K562 (cell line): ENCODE measurements around the gene EHD3. TPM values are rescaled to one million over a fixed set of nuclear protein-coding genes. Genes with fewer than 3 reads are reported as not detected.

Experiments
- ATAC-seq: fragments of 200-7000 bp; cut with Tn5 transposase; 3 replicates; pipeline ENCODE4 v1.9.1; 2020; ENCODE audit warnings: moderate library complexity
- BruUV-seq: library from RNA; stranded (reverse); fragments of 400-500 nt; replicated peaks from 2 replicates; lab custom pipeline; 2021; lab: Mats Ljungman, UMichigan
- CTCF ChIA-PET: fragments of 300-600 bp; formaldehyde crosslinking; extraction: SDS; loops from one replicate; lab custom pipeline; 2021; ENCODE audit warnings: low intra/inter-chr PET ratio; lab: Yijun Ruan, JAX
- POLR2A ChIA-PET: fragments of 300-600, 350-650 bp; sonication (Branson Sonifier 250); formaldehyde crosslinking; extraction: SDS; loops from one replicate; lab custom pipeline; 2021; ENCODE audit warnings: antibody characterized with exemption, inconsistent platforms; lab: Yijun Ruan, JAX
- DNase-seq, 4 experiments: peaks; one replicate each; pipeline versions ENCODE4 v3.0.0 to v3.0.0-alpha.2; 2011 to 2018; ENCODE audit warnings: low spot score in 3 of 4, mixed read lengths in 3 of 4; ENCODE audit errors: extremely low read depth in 1 of 4
- FAIRE-seq: peaks from 2 replicates; lab custom pipeline; 2011; peaks lifted over from hg19 to GRCh38; lab: Jason Lieb, UNC
- H2AFZ ChIP-seq: 2 replicates; pipeline ENCODE4 v1.6.0; 2011; ENCODE audit warnings: low read depth, low read length, control low read depth, inconsistent platforms
- H3K27ac ChIP-seq: fragments of 200-600 bp; 3 replicates; pipeline ENCODE4 v1.8.0; 2011; ENCODE audit warnings: low read depth, mild to moderate bottlenecking, control low read depth, inconsistent platforms, low read length, moderate library complexity, mixed read lengths; ENCODE audit errors: extremely low read depth
- H3K27me3 ChIP-seq, 2 experiments: fragments of 300-600 bp in 1 of 2; 2 replicates in 1 of 2; 3 replicates in 1 of 2; pipeline versions ENCODE4 v1.6.0 to v1.8.0; 2011; ENCODE audit warnings: inconsistent platforms in 2 of 2, low read length in 2 of 2, mild to moderate bottlenecking in 1 of 2, mixed read lengths in 1 of 2, moderate library complexity in 1 of 2; ENCODE audit not compliant: control insufficient read depth in 2 of 2, insufficient read depth in 2 of 2
- H3K36me3 ChIP-seq: fragments of 300-600 bp; 3 replicates; pipeline ENCODE4 v1.8.0; 2011; ENCODE audit warnings: mild to moderate bottlenecking, low read length, inconsistent platforms; ENCODE audit not compliant: control insufficient read depth, insufficient read depth
- H3K4me1 ChIP-seq, 2 experiments: fragments of 200-600 bp in 1 of 2; replicated peaks in 1 of 2; 2 replicates in 1 of 2; 3 replicates in 1 of 2; pipeline versions ENCODE4 v1.5.1 to v1.8.0; 2011; ENCODE audit warnings: inconsistent platforms in 2 of 2, low read length in 2 of 2, mild to moderate bottlenecking in 1 of 2, mixed read lengths in 1 of 2, moderate library complexity in 1 of 2; ENCODE audit not compliant: control insufficient read depth in 2 of 2, insufficient read depth in 2 of 2
- H3K4me2 ChIP-seq: 2 replicates; pipeline ENCODE4 v1.6.1; 2011; ENCODE audit warnings: low read length, control low read depth, inconsistent platforms, mixed read lengths; ENCODE audit not compliant: insufficient read depth
- H3K4me3 ChIP-seq: fragments of 200-600 bp; sonication (generic), shearing (Covaris generic); 2 replicates; pipeline ENCODE4 v1.5.1; 2016; ENCODE audit warnings: control low read depth, inconsistent platforms
- H3K79me2 ChIP-seq: fragments of 200-600 bp; 3 replicates; pipeline ENCODE4 v1.8.0; 2011; ENCODE audit warnings: low read length, inconsistent platforms; ENCODE audit not compliant: control insufficient read depth, insufficient read depth
- H3K9ac ChIP-seq, 2 experiments: 2 replicates each; pipeline versions ENCODE4 v1.6.0 to v1.6.1; 2011; ENCODE audit warnings: low read depth in 2 of 2, low read length in 2 of 2, control low read depth in 1 of 2, inconsistent platforms in 1 of 2, mild to moderate bottlenecking in 1 of 2, mixed read lengths in 1 of 2; ENCODE audit not compliant: insufficient read depth in 1 of 2
- H3K9me1 ChIP-seq: one replicate; pipeline ENCODE4 v1.6.0; 2011; ENCODE audit warnings: inconsistent platforms, mild to moderate bottlenecking, low read length, moderate library complexity; ENCODE audit not compliant: control insufficient read depth, insufficient read depth
- H3K9me3 ChIP-seq: replicated peaks from 2 replicates; pipeline ENCODE4 v1.5.1; 2011; ENCODE audit warnings: low read depth, low read length, inconsistent platforms; ENCODE audit not compliant: control insufficient read depth, insufficient read depth
- H4K20me1 ChIP-seq: replicated peaks from 2 replicates; pipeline ENCODE4 v1.6.1; 2011; ENCODE audit warnings: low read length, inconsistent platforms, mixed read lengths; ENCODE audit not compliant: control insufficient read depth, insufficient read depth
- ARID2 ChIP-seq: fragments of 450-650 bp; IDR thresholded peaks from 2 replicates; pipeline ENCODE4 v1.6.1; 2017; ENCODE audit warnings: antibody characterized with exemption, mild to moderate bottlenecking
- CEBPG ChIP-seq, 3 experiments: fragments of 200-800 bp in 1 of 3; sonication (Bioruptor generic) in 1 of 3; sonication (generic) in 1 of 3; formaldehyde crosslinking in 1 of 3; IDR thresholded peaks in 2 of 3; conservative IDR thresholded peaks in 1 of 3; 2 replicates each; pipeline versions ENCODE4 v1.6.1 to v1.8.0; 2016 to 2022; ENCODE audit warnings: missing compliant biosample characterization in 2 of 3, missing genetic modification characterization in 2 of 3, mild to moderate bottlenecking in 1 of 3, missing genetic modification reagents in 1 of 3
- ELF1 ChIP-seq: fragments of 200-800 bp; sonication (Bioruptor generic); IDR thresholded peaks from 2 replicates; pipeline ENCODE4 v1.6.1; 2016; ENCODE audit warnings: missing genetic modification characterization, missing compliant biosample characterization
- EWSR1 ChIP-seq: fragments of 450-650 bp; IDR thresholded peaks from 2 replicates; pipeline ENCODE4 v1.6.1; 2018; ENCODE audit warnings: borderline replicate concordance, mild to moderate bottlenecking, low read depth, moderate library complexity; ENCODE audit not compliant: partially characterized antibody
- LARP7 ChIP-seq: fragments of 450-650 bp; IDR thresholded peaks from 2 replicates; pipeline ENCODE4 v1.6.1; 2016
- MYC ChIP-seq, 2 experiments: fragments of 250-450 bp in 1 of 2; sonication (Bioruptor Pico) in 1 of 2; IDR thresholded peaks; 2 replicates each; pipeline versions ENCODE4 v1.5.1 to v1.6.1; 2012 to 2021; ENCODE audit warnings: low read depth in 2 of 2, borderline replicate concordance in 1 of 2, improper control_type of control experiment in 1 of 2, low read length in 1 of 2, mild to moderate bottlenecking in 1 of 2, moderate library complexity in 1 of 2
- POLR2B ChIP-seq: fragments of 450-650 bp; IDR thresholded peaks from 2 replicates; pipeline ENCODE4 v1.6.1; 2018; ENCODE audit warnings: low read depth; ENCODE audit not compliant: partially characterized antibody
- POU5F1 ChIP-seq: fragments of 150-350 bp; IDR thresholded peaks from 2 replicates; pipeline ENCODE4 v1.6.1; 2014; ENCODE audit warnings: borderline replicate concordance, low read length, low read depth, mild to moderate bottlenecking; ENCODE audit not compliant: partially characterized antibody
- RBM15 ChIP-seq: fragments of 200-400 bp; formaldehyde crosslinking; IDR thresholded peaks from 2 replicates; pipeline ENCODE4 v1.6.1; 2018; ENCODE audit warnings: mild to moderate bottlenecking, low read length, moderate library complexity; ENCODE audit not compliant: insufficient read depth
- SREBF1 ChIP-seq: fragments of 150-350 bp; IDR thresholded peaks from 2 replicates; pipeline ENCODE4 v1.6.1; 2014; ENCODE audit warnings: antibody characterized with exemption, low read depth, low read length, borderline replicate concordance
- ZNF23 ChIP-seq: fragments of 250-450 bp; sonication (Bioruptor Pico); IDR thresholded peaks from 2 replicates; pipeline ENCODE4 v1.4.0; 2020; ENCODE audit warnings: mild to moderate bottlenecking
- ZNF444 ChIP-seq: fragments of 250-450 bp; sonication (Bioruptor Pico); IDR thresholded peaks from 2 replicates; pipeline ENCODE4 v1.4.0; 2020; ENCODE audit warnings: mild to moderate bottlenecking, moderate library complexity
- ZNF740 ChIP-seq, 3 experiments: fragments of 200-800 bp in 1 of 3; sonication (Bioruptor generic) in 1 of 3; sonication (generic) in 1 of 3; formaldehyde crosslinking in 1 of 3; IDR thresholded peaks; 2 replicates each; pipeline versions ENCODE4 v1.6.1 to v1.8.0; 2016 to 2022; ENCODE audit warnings: mild to moderate bottlenecking in 2 of 3, missing compliant biosample characterization in 2 of 3, missing genetic modification characterization in 2 of 3, missing genetic modification reagents in 1 of 3
- ZNF785 ChIP-seq: fragments of 250-450 bp; sonication (Bioruptor Pico); IDR thresholded peaks from 2 replicates; pipeline ENCODE4 v1.4.0; 2020; ENCODE audit warnings: mild to moderate bottlenecking
- WGBS: fragments of 100-300 bp; shearing (Covaris generic); methylation state at CpG from one replicate; pipeline ENCODE4 v1.1.6; 2016; ENCODE audit warnings: low coverage, mixed read lengths; ENCODE audit not compliant: insufficient coverage; ENCODE audit errors: missing lambda C conversion rate; 5-methylcytosine and 5-hydroxymethylcytosine counted together
- in situ Hi-C: fragments of 300-500 bp; cut with MboI; formaldehyde crosslinking; loops from 4 replicates; pipeline ENCODE4 v1.15.0; 2018; ENCODE audit warnings: inconsistent platforms, mixed read lengths
- intact Hi-C: fragments of 100-400 bp; cut with micrococcal nuclease; formaldehyde crosslinking; loops from 2 replicates; pipeline ENCODE4 v1.14.2; 2022
- polyA plus RNA-seq, 8 experiments: library from polyadenylated mRNA; depleted of rRNA in 4 of 8; stranded (reverse) in 5 of 8; unstranded in 3 of 8; fragments of >200 nt; fragmentation: Nextera tagmentation in 2 of 8; fragmentation: Illumina TruSeq in 1 of 8; extraction: Ambion mirVana in 2 of 8; extraction: Trizol in 1 of 8; gene quantifications; 2 replicates each; pipeline versions ENCODE4 v1.2.1 to v1.2.3, GENCODE V29; 2011 to 2014; ENCODE audit warnings: inconsistent platforms in 1 of 8, missing spikeins in 1 of 8
- total RNA-seq, 7 experiments: library from RNA; depleted of rRNA in 6 of 7; stranded (reverse); fragments of >200 nt in 6 of 7; fragmentation: Illumina TruSeq in 2 of 7; extraction: Trizol in 2 of 7; gene quantifications; 2 replicates each; pipeline versions ENCODE4 v1.2.1 to v1.2.3, GENCODE V29; 2011 to 2021; ENCODE audit warnings: low replicate concordance in 1 of 7
- TF ChIP-seq, protein P1 (sequence below): fragments of 450-650 bp; formaldehyde crosslinking; IDR thresholded peaks from 2 replicates; pipeline ENCODE4 v1.4.0; 2020; ENCODE audit warnings: mild to moderate bottlenecking, moderate library complexity
- TF ChIP-seq, protein P2 (sequence below): fragments of 250-450 bp; sonication (Bioruptor Pico); IDR thresholded peaks from 2 replicates; pipeline ENCODE4 v1.8.0; 2022; ENCODE audit warnings: moderate library complexity, mild to moderate bottlenecking, inconsistent platforms

Gene EHD3
- total and polyA plus RNA-seq, 9 of the 15 experiments (the other 6 are each of a cell fraction or from before 2014, with no cell fraction given) = under 0.01 to 0.04 (median 0.03) TPM; not detected in 3

DNA sequence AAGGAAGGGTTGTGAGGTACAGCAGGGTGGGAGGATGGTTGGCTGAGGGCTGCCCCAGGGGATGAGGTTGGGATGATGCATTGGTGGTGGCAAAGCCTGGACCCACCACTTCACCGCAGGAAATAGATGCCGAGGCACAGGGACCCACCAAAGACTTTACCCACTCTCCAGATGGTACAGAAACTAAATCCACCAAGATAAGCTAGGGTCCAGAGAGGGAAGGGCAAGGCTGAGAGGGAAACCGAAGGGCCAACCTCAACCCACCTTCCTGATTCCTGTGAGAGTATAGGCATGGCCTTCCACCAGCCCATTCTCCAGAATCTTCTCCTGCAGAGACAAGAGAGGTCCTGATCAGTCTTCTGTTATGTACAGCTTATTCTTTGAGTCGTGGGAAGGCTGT lies 34.7 kb upstream of the EHD3 start:
- DNase-seq (no peak), ATAC-seq (no peak), FAIRE-seq (no peak)
- no peak overlapping the region for H3K27ac ChIP-seq
- H4K20me1 ChIP-seq = no peaks in the 10 kb centered on the region
- H3K9me1 ChIP-seq = no peaks in the 10 kb centered on the region
- H3K9me3 ChIP-seq = no peaks in the 10 kb centered on the region
- H3K4me1 ChIP-seq = no peaks in the 10 kb centered on the region
- no TSS peak for BruUV-seq
- H3K4me2 ChIP-seq = no peak overlapping the region
- WGBS = 0% methylated on average over 4 of the region's 4 CpGs
- H3K9ac ChIP-seq = no peak overlapping the region
- intact Hi-C loops = no loop called here
- H3K27me3 ChIP-seq = peaks cover 0 to 14% of the 10 kb centered on the region in 2 experiments; a peak in 3 of 5 replicates
- H3K4me3 ChIP-seq = no peak overlapping the region
- H3K36me3 ChIP-seq = no peaks in the 10 kb centered on the region
- no peak overlapping the region for H2AFZ ChIP-seq
- no peaks in the 10 kb centered on the region for H3K79me2 ChIP-seq
- CTCF ChIA-PET = no interaction called here
- in situ Hi-C loops = no loop called here
- POLR2A ChIA-PET = no interaction called here
- TF ChIP-seq POU5F1 = no peak
- TF ChIP-seq ZNF444 (CRISPR knock-in tag) = no peak
- TF ChIP-seq ZNF740 (CRISPR knock-in tag; IDR thresholded peaks at IDR 0.05) = no peak
- TF ChIP-seq ZNF740 (tag; IDR thresholded peaks at IDR 0.05) = no peak
- no peak for TF ChIP-seq ELF1 (tag)
- TF ChIP-seq ARID2 = no peak
- TF ChIP-seq ZNF785 (CRISPR knock-in tag) = no peak
- TF ChIP-seq LARP7 = no peak
- TF ChIP-seq POLR2B = no peak
- no peak for TF ChIP-seq EWSR1
- TF ChIP-seq SREBF1 = no peak
- TF ChIP-seq MYC (IDR thresholded peaks at IDR 0.05; ENCODE audit: low read depth, low read length) = no peak
- TF ChIP-seq MYC (CRISPR knock-in tag; IDR thresholded peaks at IDR 0.05; ENCODE audit: borderline replicate concordance, low read depth) = no peak
- TF ChIP-seq, protein P1, sequence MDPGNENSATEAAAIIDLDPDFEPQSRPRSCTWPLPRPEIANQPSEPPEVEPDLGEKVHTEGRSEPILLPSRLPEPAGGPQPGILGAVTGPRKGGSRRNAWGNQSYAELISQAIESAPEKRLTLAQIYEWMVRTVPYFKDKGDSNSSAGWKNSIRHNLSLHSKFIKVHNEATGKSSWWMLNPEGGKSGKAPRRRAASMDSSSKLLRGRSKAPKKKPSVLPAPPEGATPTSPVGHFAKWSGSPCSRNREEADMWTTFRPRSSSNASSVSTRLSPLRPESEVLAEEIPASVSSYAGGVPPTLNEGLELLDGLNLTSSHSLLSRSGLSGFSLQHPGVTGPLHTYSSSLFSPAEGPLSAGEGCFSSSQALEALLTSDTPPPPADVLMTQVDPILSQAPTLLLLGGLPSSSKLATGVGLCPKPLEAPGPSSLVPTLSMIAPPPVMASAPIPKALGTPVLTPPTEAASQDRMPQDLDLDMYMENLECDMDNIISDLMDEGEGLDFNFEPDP (CRISPR knock-in tag) = no peak
- TF ChIP-seq RBM15 = no peak
- no peak for TF ChIP-seq CEBPG (CRISPR knock-in tag; IDR thresholded peaks at IDR 0.05)
- no peak for TF ChIP-seq CEBPG (tag; conservative IDR thresholded peaks at IDR 0.05 in 1 of 2, IDR thresholded peaks at IDR 0.05 in 1 of 2)
- TF ChIP-seq ZNF23 (CRISPR knock-in tag) = no peak
- TF ChIP-seq, protein P2, sequence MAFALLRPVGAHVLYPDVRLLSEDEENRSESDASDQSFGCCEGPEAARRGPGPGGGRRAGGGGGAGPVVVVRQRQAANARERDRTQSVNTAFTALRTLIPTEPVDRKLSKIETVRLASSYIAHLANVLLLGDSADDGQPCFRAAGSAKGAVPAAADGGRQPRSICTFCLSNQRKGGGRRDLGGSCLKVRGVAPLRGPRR (CRISPR knock-in tag) = no peak
